Activated T-cell treated with anti-CD3 and anti-CD28 coated beads, Interleukin-2, amount 50 U/mL, for 72 hours (primary cell): ENCODE results near the gene UBTF. TPM values are rescaled to one million over a fixed set of nuclear protein-coding genes. Genes with fewer than 3 reads are reported as not detected.

Experiments used
- ATAC-seq, 2 donors: fragments of 150-1000 bp; cut with Tn5 transposase; replicated peaks in 1 of 2; 2 replicates each; pipeline ENCODE4 v1.10.0; 2021; ENCODE audit warnings: moderate library complexity in 2 of 2, mild to moderate bottlenecking in 1 of 2
- DNase-seq, 2 donors: peaks; one replicate each; pipeline ENCODE4 v3.0.0; 2021 to 2022; ENCODE audit warnings: mixed read lengths in 1 of 2
- H3K27ac Mint-ChIP-seq: one replicate; pipeline ENCODE4 v1.8.0; 2022; ENCODE audit warnings: mild to moderate bottlenecking, moderate library complexity, mixed read lengths
- H3K27me3 Mint-ChIP-seq: one replicate; pipeline ENCODE4 v1.8.0; 2022; ENCODE audit warnings: low read depth, mixed read lengths
- H3K36me3 Mint-ChIP-seq, 2 donors: one replicate each; pipeline ENCODE4 v1.8.0; 2022; ENCODE audit warnings: mixed read lengths in 2 of 2, mild to moderate bottlenecking in 1 of 2; ENCODE audit not compliant: insufficient read depth in 2 of 2
- H3K4me1 Mint-ChIP-seq: one replicate; pipeline ENCODE4 v1.8.0; 2022; ENCODE audit warnings: low read depth, mixed read lengths
- H3K4me3 Mint-ChIP-seq, 2 donors: one replicate each; pipeline ENCODE4 v1.8.0; 2022; ENCODE audit warnings: mild to moderate bottlenecking in 2 of 2, mixed read lengths in 2 of 2, moderate library complexity in 2 of 2
- H3K9me3 Mint-ChIP-seq, 2 donors: one replicate each; pipeline ENCODE4 v1.8.0; 2022; ENCODE audit warnings: mixed read lengths in 2 of 2
- total RNA-seq, 2 donors: library from RNA; stranded (reverse); gene quantifications; one replicate each; pipeline ENCODE4 v1.2.3, GENCODE V29; 2022

UBTF gene
- total RNA-seq, 2 donors from 2014 or later: 105 to 125 TPM

- Mint-ChIP-seq H3K9me3 (no peaks in the 10 kb centered on the region), H3K36me3 (peaks cover 7 to 14% of the 10 kb centered on the region in 2 donors), H3K27ac (no peak overlapping the region), H3K4me1 (peaks cover 45% of the 10 kb centered on the region), H3K27me3 (no peaks in the 10 kb centered on the region), H3K4me3 (no peak overlapping the region)
- no peak for ATAC-seq
- no peak for DNase-seq
These were observed 15.0 kb downstream of the UBTF start for GRCh38 chr17:44204441-44204882.

GRCh38 chr17:44203731-44204440, 15.6 kb downstream of the UBTF start:
- Mint-ChIP-seq H3K9me3 (no peaks in the 10 kb centered on the region), H3K4me1 (peaks cover 39% of the 10 kb centered on the region)

DNA sequence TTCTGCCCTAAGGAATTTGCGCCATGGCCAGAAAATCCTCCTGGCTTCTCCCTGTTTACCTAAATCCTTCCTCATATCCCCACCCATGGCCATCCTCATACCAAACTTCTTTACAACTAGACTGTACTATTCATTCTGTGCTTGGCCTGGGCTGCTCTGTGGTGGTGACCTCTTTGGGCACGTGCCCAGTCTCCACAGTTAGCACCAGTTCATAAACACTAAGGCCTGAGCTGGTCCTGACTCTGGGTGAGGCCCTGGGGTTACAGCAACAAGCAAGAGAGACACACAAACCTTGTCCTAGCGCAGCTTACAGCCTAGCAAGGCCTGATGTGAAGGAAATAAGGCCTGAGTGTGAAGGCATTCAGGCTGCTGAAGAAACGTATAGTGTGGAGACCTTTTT, 16.7 kb downstream of the UBTF start:
- Mint-ChIP-seq H3K27me3 (no peaks in the 10 kb centered on the region), H3K4me1 (peaks cover 34% of the 10 kb centered on the region), H3K27ac (no peak overlapping the region), H3K4me3 (no peak overlapping the region), H3K36me3 (peaks cover 3 to 5% of the 10 kb centered on the region in 2 donors), H3K9me3 (no peaks in the 10 kb centered on the region)
- ATAC-seq (no peak), DNase-seq (no peak)

More at GRCh38 chr17:44203731-44204440, 15.6 kb downstream of the UBTF start:
- DNase-seq (peak; percentile 66), ATAC-seq (no peak)
- no peak overlapping the region for H3K4me3 Mint-ChIP-seq
- H3K36me3 Mint-ChIP-seq: peaks cover 7 to 12% of the 10 kb centered on the region in 2 donors
- H3K27me3 Mint-ChIP-seq: no peaks in the 10 kb centered on the region
- H3K27ac Mint-ChIP-seq: peak overlapping the region; percentile 52

DNA sequence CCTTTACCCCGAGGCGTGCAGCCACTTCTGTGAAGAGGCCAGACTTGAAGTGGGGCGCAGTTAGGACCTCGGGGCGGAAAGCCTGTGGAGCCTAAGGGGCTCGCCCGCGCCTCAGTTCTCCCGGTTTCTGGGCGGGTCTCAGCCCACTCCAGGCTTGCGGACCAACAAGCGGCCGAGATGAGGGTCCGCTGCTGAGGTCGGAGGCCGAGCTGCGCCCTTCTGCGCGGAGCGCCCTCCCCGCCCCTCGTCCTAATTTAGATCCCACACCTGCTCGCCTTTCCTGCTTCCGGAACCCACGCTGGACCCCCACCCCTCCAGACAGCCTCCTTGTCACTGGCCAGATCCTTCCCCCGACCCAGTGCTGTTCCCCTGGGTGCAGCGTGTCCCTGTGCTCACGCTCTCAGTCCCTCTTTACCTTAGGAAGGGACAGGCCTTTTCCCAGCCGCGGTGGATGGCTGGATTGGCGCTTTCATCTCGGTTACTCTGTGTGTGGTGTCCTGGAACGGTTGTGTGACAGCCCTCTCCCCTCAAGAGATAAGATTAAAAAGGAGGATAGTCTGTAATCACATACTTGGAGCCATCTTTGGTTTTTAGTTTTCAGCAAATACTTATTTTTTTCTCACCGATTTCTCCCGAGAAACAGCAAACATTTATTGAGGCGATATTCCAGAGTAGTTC, 18.9 kb downstream of the UBTF start:
- no peaks in the 10 kb centered on the region for H3K27me3 Mint-ChIP-seq
- no peak for DNase-seq
- peaks cover under 1 to 5% of the 10 kb centered on the region in 2 donors for H3K36me3 Mint-ChIP-seq
- peak overlapping the region; percentile 95 for H3K27ac Mint-ChIP-seq
- ATAC-seq: no peak
- peak overlapping the region; percentile 92 to 95 for H3K4me3 Mint-ChIP-seq
- no peaks in the 10 kb centered on the region for H3K9me3 Mint-ChIP-seq
- H3K4me1 Mint-ChIP-seq: peaks cover 50% of the 10 kb centered on the region

GRCh38 chr17:44199553-44200477, 19.7 kb downstream of the UBTF start, which contains the start of gene ATXN7L3:
Gene ATXN7L3 (minus strand): TSS chr17:44199884. CDS start chr17:44198070, 1,814 bp downstream.
- Mint-ChIP-seq H3K27ac (peak within 1 kb of the TSS; percentile 95), H3K4me3 (peak within 1 kb of the TSS; percentile 92 to 95), H3K36me3 (peaks cover 7% of the 10 kb centered on the region in 2 donors), H3K4me1 (peaks cover 50% of the 10 kb centered on the region), H3K9me3 (no peaks in the 10 kb centered on the region), H3K27me3 (no peaks in the 10 kb centered on the region)
- DNase-seq (peak; percentile 98 to 99), ATAC-seq (peak; percentile 82)

GRCh38 chr17:44198721-44199552, 20.5 kb downstream of the UBTF start:
- ATAC-seq: peak; percentile 25 to 42
- Mint-ChIP-seq H3K27ac (peak overlapping the region; percentile 89), H3K36me3 (peaks cover 7% of the 10 kb centered on the region in 2 donors), H3K9me3 (no peaks in the 10 kb centered on the region), H3K4me3 (peak overlapping the region; percentile 84 to 89), H3K27me3 (no peaks in the 10 kb centered on the region), H3K4me1 (peaks cover 42% of the 10 kb centered on the region)
- DNase-seq: peak; percentile 69 to 70

DNA sequence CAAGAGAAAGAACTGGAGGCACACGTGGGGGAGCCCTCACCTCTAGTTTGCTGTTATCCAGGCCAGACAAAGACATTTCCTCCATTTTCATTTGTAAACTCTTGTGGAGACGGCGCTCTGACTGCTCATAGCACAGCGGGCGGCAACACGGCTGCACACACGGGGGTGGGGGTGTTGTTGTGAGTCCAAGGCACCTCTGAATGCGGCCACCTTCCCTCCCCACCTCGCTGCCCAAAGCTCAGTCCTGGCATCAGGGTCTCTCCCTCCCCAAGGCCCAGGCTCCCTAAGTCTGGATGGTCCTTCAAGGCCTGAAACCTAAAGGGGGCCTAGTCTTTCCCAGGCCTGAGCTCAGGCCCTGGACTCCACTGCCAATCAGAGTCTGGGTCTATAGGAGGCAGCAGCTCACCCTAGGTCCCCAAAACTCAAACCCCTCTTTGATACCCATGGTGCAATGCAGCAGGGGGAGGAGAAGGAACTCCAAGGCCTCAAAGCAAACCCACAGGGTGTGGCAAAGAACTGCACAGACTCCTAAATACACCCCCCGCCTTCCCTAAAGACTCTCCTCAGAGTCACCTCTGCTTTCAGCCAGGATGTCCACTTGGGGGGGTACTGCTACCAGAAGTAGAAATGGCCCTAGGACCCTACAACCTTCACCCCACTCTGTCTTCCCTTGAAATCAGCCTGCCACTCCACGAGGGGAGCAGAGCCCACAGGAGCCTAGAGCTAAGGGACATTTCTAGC, 21.3 kb downstream of the UBTF start:
- Mint-ChIP-seq H3K4me1 (peaks cover 34% of the 10 kb centered on the region), H3K36me3 (peaks cover 7% of the 10 kb centered on the region in 2 donors), H3K27me3 (no peaks in the 10 kb centered on the region), H3K4me3 (peak overlapping the region; percentile 84 to 89), H3K9me3 (no peaks in the 10 kb centered on the region), H3K27ac (peak overlapping the region; percentile 89)
- peak in 1 of 2 donors; percentile 3 for ATAC-seq
- DNase-seq: peak; percentile 43 to 47

- ATAC-seq: no peak
These were observed 22.4 kb downstream of the UBTF start for GRCh38 chr17:44197107-44197506.

DNA sequence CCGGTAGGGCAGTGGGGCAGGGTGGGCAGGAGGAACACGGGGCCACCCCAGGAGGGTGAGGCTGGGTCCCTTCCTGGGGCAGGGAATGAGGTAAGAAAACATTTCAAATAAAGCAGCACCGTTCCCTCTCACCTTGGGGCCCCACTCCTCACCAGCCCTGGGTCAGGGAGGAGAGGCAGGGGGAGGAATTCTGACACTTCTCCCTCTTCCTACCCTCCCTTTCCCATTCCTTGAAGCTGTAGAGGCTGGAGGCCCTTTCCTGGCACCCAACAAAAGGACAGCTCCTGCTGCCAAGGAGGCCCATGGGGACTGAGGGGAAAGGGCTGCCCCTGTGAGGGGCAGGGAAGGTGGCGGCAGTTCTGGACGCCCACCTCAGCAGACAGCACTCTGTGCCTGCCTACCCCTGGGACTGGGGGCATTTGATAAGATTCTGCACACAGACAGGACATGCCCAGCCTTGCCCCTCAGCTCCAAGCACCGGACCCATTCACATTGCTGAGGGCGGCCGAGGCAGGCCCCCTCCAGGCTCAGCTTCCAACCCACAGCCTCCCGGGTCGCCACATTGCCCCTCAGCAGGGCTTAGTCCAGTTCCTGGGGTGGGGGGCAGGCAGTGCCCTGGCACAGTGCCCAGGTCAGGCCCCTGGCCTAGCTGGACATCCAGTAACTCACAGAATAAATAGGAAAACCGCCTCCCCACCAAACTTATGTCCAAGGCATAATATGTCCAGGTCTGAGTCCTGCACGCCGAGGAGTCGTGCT, 26.0 kb downstream of the UBTF start:
- H3K27ac Mint-ChIP-seq: peak overlapping the region; percentile 33
- H3K27me3 Mint-ChIP-seq: no peaks in the 10 kb centered on the region
- ATAC-seq (no peak), DNase-seq (no peak)
- H3K4me3 Mint-ChIP-seq: no peak overlapping the region
- peaks cover 26% of the 10 kb centered on the region for H3K4me1 Mint-ChIP-seq
- no peaks in the 10 kb centered on the region for H3K9me3 Mint-ChIP-seq
- H3K36me3 Mint-ChIP-seq: peaks cover 9 to 21% of the 10 kb centered on the region in 2 donors

More at GRCh38 chr17:44197107-44197506, 22.4 kb downstream of the UBTF start:
- Mint-ChIP-seq H3K4me3 (peak overlapping the region; percentile 84 to 89), H3K27me3 (no peaks in the 10 kb centered on the region), H3K27ac (peak overlapping the region; percentile 89), H3K9me3 (no peaks in the 10 kb centered on the region), H3K36me3 (peaks cover 7 to 10% of the 10 kb centered on the region in 2 donors), H3K4me1 (peaks cover 30% of the 10 kb centered on the region)
- no peak for DNase-seq

DNA sequence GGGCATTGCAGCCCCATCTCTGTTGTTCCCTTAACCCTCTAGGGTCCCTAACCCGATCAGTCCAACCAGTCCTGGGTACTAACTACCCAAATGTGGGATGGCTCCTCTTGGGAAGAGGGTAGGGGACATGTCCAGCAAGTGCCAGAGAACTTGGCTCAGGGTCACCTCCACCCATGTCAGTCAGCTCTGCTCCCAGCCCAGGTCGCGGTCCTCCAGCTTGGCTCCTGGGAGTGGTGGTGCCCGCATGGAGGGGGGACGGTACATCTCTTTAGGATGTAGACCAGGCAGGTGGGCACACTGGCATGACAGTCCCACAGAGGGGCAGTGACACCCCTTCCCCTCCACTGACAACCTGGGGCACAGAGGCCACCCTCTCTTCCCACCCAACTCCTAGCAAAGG, 26.7 kb downstream of the UBTF start:
- H3K4me3 Mint-ChIP-seq: no peak overlapping the region
- no peak for DNase-seq
- H3K36me3 Mint-ChIP-seq: peaks cover 7 to 21% of the 10 kb centered on the region in 2 donors
- no peaks in the 10 kb centered on the region for H3K9me3 Mint-ChIP-seq
- ATAC-seq: no peak
- H3K4me1 Mint-ChIP-seq: peaks cover 28% of the 10 kb centered on the region
- H3K27ac Mint-ChIP-seq: peak overlapping the region; percentile 87
- H3K27me3 Mint-ChIP-seq: no peaks in the 10 kb centered on the region

GRCh38 chr17:44191941-44192496, 27.5 kb downstream of the UBTF start:
- Mint-ChIP-seq H3K9me3 (no peaks in the 10 kb centered on the region), H3K27me3 (no peaks in the 10 kb centered on the region), H3K4me3 (no peak overlapping the region), H3K4me1 (peaks cover 25% of the 10 kb centered on the region), H3K36me3 (peaks cover 7 to 22% of the 10 kb centered on the region in 2 donors), H3K27ac (no peak overlapping the region)
- ATAC-seq (no peak), DNase-seq (no peak)
